Measurements from ENCODE around the gene DMRTB1.

DNA sequence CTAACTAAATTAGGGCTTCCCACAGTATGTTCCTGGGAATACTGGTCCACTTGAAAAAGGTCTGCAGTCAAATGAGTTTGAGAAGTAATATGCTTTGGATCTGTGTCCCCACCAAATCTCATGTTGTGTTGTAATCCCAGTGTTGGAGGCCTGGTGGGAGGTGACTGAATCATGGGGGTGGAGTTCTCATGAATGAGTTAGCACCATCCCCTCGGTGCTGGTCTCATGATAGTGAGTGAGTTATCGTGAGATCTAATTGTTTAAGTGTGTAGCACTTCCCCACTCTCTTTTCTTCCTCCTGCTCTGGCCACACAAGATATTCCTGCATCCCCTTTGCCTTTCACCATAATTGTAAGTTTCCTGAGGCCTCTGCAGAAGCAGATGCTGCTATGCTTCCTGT, 16.9 kb upstream of the DMRTB1 start:
- TF ChIP-seq, protein P1, sequence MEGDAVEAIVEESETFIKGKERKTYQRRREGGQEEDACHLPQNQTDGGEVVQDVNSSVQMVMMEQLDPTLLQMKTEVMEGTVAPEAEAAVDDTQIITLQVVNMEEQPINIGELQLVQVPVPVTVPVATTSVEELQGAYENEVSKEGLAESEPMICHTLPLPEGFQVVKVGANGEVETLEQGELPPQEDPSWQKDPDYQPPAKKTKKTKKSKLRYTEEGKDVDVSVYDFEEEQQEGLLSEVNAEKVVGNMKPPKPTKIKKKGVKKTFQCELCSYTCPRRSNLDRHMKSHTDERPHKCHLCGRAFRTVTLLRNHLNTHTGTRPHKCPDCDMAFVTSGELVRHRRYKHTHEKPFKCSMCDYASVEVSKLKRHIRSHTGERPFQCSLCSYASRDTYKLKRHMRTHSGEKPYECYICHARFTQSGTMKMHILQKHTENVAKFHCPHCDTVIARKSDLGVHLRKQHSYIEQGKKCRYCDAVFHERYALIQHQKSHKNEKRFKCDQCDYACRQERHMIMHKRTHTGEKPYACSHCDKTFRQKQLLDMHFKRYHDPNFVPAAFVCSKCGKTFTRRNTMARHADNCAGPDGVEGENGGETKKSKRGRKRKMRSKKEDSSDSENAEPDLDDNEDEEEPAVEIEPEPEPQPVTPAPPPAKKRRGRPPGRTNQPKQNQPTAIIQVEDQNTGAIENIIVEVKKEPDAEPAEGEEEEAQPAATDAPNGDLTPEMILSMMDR (IDR thresholded peaks at IDR 0.05; ENCODE audit: low read depth, low read length), result no peak
- no peak for TF ChIP-seq EZH2phosphoT487 (IDR thresholded peaks at IDR 0.05; ENCODE audit: low read depth)
